ENCODE measurements around the gene TSHZ2.
"Not testable (repeated sequence)": the region's sequence is repeated elsewhere in the genome, so short reads cannot be mapped to it uniquely, and the experiment has no call there.

Gene TSHZ2

DNA sequence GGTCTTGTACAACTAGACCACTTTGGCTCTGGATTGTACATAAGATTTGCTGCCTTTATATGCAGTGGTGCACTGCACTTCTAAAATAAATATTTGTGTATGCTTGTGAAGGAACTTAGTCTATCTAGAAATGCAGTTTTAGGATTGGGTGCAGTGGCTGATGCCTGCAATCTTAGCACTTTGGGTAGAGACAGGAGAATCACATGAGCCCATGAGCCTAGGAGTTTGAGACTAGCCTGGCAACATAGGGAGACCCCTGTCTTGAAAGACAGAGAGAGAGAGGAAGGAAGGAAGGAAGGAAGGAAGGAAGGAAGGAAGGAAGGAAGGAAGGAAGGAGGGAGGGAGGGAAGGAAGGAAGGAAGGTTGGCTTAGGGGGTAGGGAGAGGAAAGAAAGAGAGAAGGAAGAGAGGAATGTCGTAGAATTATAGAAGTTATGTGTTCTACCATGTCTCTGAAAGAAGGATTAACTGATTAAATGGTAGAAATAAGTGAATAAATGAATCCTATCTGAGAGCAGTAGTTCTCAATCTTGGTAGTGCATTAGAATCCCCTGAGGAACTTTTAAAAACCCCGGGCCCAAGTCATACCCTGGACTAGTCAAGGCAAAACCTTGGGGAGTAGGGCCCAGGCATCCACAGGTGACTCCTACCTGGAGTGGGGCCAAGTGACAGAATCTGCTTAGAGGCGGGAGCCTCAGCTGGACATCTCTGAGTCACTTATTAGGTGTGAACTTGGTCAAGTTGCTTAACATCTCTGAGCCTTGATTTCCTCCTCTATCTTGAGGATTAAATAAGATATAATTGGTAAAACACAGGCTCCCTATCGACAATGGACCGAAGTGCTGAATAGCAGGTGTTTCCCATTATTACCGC is 491.2 kb downstream of the TSHZ2 start:
- DNase-seq (ENCODE audit: low spot score) = no peak

DNA sequence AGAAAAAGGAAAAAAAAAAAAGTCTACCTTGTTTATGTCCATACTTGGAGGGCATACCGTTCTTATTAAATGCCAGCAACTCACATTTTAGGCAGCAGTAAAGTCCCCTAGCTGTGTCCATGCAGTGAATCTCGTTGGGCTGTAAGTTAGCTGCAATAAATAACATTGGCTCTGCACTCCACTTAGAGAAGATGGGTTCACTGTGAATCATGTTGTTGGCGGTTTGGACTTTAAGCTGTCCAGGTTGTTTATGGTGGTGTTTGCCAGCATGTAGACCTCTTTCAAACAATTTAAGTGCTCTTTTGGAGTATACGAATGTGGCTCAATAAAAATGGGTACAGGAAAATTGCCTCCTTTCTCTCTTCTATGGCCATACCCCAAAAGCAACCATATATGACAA is 494.1 kb downstream of the TSHZ2 start:
- DNase-seq (ENCODE audit: low spot score) = no peak

DNA sequence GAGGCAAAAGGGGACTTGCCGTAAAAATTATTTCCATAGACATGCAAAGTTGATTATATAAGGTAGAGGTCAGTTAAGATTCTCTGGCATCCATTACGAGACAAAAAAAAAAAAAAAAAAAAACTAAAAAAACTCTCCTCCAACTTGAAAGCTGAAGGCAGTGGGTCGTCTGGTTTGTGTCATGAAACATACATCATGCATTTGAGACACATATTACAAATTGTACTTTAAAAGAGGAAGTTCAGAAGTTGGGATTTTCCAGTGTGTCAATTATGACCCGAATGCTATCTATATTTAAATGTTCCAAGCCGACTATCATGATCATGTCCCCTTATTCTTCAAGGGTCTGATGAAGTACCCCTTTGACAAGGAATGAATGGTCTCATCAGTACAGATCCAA is 496.4 kb downstream of the TSHZ2 start:
- no peak for DNase-seq (ENCODE audit: low spot score)

DNA sequence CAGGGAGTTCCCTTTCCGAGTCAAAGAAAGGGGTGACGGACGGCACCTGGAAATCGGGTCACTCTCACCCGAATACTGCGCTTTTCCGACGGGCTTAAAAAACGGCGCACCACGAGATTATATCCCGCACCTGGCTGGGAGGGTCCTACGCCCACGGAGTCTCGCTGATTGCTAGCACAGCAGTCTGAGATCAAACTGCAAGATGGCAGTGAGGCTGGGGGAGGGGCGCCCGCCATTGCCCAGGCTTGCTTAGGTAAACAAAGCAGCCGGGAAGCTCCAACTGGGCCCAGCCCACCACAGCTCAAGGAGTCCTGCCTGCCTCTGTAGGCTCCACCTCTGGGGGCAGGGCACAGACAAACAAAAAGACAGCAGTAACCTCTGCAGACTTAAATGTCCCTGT is 500.7 kb downstream of the TSHZ2 start:
- not testable (repeated sequence) for DNase-seq (ENCODE audit: low spot score)

DNA sequence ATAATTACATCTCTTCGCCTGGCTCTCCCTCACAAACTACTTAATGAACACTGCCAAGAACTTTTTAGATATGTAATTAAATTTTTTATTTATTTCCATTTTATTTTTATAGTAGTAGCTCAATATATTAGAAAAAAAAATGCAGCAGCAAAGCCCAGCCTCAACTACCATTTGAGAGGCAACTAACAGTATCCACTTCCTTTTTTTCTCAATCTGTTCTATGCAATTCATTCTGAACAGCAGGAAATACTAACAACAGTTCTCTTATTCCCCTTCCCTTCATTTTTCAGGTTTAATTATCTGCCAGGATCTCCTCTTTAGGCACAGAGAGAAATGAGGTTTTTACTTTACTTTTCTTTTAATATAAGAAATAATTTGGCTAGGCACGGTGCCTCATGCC is 508.8 kb downstream of the TSHZ2 start:
- no peak for DNase-seq (ENCODE audit: low spot score)

DNA sequence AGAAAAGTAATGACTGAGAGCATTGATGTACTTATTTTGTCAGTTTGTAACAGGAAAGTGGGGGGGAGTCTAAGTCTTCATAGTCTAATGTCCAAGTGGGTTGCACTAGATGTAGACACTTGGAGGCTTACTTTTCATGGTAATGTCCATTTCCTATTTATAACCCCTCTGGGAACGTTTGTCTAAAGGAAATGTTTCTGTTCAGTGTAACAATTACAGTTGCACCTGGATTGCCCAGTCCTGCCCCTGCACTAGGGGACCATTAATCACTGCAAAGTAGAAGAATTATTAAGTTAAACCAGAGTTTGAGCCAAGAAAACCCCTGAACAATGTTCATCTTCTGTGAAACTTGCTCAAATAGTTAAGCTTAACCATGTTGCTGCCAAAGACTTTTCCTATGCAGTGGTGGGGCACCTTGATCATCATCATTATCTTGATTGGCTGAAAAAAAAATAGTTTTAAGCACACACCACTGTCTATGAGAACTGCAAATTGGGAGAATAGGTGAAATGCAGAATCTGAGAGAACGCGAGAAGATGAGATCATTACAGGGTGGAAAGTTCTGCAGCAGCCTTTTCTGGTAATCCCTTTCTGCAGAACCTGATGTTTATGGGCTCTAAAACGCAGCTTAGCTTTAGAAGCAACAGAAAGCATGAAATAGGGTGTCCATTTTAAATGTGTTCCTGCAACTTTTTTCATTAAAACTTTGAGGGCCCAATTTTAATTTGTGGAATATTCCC is 515.5 kb downstream of the TSHZ2 start:
- no peak for DNase-seq (ENCODE audit: low spot score)

DNA sequence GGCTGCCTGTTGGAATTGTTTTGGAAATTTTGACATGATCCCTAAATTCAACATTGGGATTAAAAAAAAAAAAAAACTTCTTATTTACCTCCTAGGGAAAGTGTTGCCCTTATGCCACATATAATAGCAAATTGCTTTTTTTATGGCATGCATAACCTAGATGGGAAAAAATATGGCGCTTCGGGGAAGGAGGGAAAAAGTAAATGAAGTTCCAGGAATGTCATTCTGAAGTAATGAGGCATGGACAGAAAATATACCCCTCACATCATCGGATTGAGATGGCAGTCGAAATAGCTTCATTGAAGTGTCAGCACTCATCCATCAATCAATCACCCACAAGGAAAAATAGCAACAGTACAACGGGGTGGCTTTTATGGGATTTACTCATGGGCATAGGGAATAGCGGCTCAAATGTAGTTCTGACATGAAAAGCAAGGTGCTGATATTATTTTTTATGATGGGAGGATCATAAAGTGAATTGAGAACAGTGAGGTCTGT is 516.7 kb downstream of the TSHZ2 start:
- DNase-seq (ENCODE audit: low spot score) = no peak

DNA sequence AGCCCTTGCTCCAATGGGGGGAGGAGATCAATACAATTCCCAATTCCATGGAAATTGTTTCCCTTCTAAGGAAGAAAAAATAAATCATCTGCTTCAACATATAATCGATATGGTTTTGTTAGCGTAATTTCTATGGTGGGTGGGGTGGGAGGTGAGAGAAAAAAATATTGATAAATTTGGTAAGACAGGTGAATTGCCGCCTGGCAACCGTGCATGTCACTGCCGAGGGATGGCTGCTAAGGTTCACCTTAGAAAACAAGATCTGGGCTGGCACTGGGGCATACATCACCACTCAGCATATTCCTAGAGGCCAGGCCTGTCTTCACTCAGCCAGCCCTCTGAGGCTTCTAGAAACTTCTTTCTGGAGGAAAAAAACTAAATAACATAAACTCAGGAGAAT is 517.4 kb downstream of the TSHZ2 start:
- no peak for DNase-seq (ENCODE audit: low spot score)

DNA sequence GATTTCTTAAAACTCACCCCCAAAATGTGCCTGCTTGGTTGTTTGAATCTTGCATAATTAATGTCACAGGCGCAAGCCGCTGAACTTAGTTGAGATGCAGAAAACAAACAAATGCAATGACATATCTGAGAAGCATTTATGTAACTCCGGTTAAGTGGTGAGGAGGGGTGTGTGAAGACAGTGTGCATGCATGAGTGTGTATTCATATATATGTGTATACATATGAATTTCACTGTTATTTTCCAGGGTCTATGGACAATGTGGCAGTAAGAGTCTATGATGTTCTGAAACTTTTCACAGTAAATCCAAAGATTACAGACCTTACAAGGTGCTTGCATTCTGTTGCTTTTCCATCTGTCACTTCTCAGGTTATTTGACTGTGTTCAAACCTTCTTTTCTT is 518.5 kb downstream of the TSHZ2 start:
- DNase-seq (ENCODE audit: low spot score) = no peak

DNA sequence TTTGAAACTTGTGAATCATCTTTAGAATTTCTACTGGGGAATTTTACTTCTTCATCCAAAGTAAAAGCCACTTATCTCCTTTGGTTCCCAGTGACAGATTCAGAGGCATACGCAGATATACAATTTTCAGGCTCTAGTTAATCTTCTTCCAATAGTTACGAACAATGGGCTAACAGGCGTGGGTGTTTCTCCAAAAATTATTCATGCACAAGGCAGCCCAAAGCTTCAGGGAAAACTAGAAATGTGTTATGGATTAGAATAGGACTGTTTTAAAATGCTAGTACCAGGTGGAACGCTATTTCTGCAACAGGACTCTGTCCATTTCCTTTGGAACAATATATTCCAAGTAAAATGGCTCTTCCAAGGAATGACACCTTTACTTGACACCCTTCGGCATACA is 519.3 kb downstream of the TSHZ2 start:
- DNase-seq (ENCODE audit: low spot score) = no peak

DNA sequence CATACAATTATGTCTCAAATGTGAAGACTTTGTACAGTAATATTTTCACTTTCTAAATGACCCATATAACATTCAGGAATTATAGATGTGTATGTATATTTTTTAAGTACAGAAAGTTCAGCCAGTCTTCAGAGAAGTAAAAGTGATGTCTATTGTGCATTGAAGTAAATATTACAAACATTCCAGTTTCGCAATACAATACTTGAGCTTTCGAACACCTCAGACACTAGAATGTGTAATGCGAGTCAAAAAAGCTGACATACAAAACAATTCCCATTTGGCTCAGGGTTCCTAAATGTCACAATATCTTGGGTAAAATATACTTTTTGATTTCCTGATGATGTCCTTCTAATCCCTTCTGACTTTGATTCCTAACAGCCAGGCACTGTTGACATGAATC is 520.1 kb downstream of the TSHZ2 start:
- no peak for DNase-seq (ENCODE audit: low spot score)

DNA sequence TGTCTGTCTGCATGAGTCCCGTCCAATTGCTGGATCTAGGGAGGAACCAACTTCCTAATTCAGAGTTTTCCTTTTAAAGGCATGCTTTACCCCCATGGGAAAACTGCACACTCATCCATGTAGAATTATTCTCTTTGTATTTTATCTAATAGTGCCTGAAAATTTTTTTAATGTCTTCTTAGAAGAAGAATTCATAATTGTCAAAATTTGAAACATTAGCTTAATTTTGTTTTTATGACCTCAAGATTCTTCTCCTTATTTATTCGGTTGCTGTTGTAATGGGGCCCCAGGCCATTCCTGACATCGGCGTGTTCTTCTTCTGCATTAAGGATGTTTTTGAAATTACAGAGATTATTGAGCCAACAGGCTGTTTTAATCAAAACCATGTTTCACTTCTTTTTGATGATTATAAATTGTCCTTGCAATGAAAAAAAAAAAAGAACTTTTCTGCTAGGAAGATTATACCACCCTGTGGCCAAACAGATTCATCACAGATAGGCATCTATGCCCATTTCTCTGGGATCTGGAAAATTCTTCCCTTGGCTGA is 521.2 kb downstream of the TSHZ2 start:
- DNase-seq (ENCODE audit: low spot score) = no peak

DNA sequence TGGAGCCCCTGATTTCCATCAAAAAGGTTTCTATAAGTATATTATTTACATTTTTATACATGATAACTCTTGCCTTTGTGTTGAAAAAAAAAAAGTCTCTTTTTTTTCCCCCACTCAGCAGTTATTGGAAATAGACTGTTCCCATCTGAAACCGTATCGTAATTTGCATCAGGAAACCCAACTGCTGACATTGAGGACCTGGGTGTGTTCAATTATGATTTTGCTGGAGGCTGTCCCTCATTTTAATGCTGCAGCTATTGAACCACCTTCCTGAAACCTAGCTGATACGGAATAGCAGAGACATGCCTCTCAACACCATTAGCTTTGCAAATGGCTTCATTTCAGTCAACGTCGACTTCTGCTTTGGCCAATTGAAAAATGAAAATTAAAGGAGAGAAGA is 522.6 kb downstream of the TSHZ2 start:
- DNase-seq (ENCODE audit: low spot score) = no peak

DNA sequence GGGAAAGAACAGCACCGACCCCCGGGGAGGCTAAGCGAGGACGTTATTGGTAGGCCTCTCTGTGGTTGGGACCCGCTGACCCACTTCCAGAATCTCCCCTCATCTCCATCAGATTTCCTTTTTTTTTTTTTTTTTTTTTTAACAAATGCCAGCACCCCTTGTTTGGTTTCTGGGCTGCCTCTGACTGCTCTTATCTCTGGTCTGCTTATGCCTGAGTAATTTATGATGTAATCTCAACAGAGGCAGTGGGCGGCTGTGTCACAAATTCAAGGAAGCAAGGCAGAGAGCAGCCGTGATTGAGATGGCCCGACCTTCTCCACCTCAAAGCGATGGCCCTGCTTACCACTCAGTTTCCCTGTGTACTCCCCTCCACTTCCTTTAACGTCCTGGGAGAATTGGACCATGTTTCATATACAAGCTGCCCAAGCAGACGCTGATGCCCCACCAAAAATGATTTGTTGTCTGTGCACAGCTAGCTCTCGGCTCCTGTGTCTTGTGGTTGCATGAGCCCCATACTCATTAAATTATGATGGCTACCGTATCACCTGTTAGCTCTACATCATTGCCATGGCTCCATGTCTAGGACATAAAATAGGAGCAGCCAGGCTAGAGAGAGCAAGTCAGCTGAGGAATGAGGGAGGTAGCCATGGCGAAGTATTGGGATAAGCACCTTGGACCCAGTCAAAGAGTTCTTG is 523.4 kb downstream of the TSHZ2 start:
- no peak for DNase-seq (ENCODE audit: low spot score)

DNA sequence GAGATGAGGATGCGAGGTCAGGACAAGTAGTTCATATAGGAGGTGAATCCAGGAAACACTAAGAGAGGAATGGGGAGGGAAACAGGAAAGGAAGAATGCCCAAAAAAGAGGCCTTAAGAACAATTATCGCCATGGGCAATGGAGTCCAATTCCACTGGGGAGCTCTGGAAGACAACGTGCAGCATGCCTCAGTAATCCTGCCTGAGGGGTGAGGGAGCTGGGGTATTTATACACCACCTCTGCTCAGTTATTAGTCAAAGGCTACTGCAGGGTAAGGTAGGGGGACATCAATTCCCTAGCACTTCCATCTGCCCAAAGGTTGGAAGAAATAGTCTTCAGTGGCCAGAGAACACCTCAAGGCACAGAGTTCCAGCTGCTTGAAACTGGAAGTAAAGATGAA is 525.1 kb downstream of the TSHZ2 start:
- DNase-seq (ENCODE audit: low spot score) = no peak

DNA sequence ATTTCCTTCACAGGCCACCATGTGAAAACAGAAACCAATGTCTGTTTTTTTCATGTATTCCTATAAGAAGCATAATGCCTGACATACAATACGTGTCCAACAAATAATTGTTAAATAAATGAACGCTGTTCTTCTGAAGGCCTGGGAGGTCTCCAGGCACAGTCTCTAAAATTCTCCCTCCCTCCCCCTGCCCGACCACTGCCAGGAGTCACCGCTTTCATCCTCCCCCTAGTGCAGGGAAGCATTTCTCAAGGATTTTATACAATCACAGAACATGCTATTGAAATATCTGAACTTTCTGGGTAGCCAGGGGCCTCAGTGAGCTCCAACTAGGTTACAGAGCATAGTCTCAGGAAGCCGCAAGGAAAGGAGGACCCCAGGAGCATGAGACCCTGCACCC is 526.2 kb downstream of the TSHZ2 start:
- no peak for DNase-seq (ENCODE audit: low spot score)

DNA sequence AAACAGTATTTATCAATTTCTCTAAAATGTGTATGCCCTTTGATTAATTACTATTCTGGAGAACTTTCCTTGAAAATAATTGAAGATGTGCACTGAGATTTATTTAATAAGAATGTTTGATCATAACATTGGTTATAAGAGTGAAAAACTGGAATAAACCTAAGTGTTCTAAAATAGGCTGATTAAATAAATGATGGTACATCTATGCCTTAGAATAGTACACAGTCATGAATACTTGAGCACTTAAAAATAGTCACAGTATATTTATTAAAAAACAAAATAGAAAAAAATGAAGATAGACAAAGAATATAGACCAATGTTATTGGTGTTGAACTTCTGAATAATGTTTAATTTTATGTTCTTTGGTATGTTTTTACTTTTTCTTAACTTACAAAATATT is 528.5 kb downstream of the TSHZ2 start:
- DNase-seq (ENCODE audit: low spot score) = no peak

DNA sequence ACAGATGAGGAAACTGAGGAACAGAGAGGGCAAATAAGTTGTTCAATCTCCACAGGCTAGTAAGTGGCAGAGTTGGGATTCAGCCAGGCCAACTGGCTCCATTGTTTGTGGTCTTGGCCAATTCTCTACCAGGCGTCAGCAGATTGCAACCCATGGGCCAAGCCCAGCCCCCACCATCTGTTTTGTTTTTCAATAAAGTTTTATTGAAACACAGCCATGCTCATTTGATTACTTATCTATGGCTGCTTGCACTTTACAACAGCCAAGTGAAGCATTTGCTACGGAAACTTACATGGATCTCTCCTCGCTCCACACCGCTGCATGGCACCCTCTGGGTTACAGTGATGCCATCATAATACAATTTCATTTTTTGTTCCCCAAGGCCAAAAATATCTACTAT is 530.7 kb downstream of the TSHZ2 start:
- no peak for DNase-seq (ENCODE audit: low spot score)

DNA sequence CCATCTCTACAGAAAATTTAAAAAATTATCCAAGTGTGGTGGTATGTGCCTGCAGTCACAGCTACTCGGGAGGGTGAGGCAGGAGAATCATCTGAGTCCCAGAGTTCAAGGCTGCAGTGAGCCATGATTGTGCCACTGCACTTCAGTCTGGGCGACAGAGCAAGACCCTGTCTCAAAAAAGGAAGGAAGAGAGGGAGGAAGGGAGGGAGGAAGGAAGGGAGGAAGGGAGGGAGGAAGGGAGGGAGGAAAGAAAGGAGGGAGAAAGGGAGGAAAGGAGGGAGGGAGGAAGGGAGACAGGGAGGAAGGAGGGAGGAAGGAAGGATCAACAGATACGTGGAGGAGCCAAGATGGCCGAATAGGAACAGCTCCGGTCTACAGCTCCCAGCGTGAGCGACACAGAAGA is 531.4 kb downstream of the TSHZ2 start:
- no peak for DNase-seq (ENCODE audit: low spot score)

DNA sequence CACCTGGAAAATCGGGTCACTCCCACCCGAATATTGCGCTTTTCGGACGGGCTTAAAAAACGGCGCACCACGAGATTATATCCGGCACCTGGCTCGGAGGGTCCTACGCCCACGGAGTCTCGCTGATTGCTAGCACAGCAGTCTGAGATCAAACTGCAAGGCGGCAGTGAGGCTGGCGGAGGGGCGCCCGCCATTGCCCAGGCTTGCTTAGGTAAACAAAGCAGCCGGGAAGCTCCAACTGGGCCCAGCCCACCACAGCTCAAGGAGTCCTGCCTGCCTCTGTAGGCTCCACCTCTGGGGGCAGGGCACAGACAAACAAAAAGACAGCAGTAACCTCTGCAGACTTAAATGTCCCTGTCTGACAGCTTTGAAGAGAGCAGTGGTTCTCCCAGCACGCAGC is 531.9 kb downstream of the TSHZ2 start:
- not testable (repeated sequence) for DNase-seq (ENCODE audit: low spot score)

DNA sequence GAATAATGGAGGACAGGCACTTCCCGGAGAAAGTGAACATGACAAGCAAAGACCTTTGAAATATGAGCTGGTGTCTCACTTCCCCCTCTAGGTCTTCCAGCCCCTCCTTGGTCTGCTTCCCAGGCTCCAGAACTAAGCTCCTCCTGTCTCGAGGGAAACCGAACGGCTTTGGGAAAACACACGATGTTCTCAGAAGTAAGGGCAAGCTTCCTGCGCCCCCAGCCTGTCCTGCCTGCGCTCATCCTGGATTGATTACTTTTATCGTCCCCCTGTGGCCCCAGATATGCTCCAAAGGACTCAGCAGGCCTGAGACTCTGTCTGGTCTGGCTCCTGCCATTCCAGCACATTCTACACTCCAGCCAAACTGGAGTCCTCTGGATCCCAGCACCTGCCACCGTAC is 538.1 kb downstream of the TSHZ2 start:
- DNase-seq (ENCODE audit: low spot score) = no peak

DNA sequence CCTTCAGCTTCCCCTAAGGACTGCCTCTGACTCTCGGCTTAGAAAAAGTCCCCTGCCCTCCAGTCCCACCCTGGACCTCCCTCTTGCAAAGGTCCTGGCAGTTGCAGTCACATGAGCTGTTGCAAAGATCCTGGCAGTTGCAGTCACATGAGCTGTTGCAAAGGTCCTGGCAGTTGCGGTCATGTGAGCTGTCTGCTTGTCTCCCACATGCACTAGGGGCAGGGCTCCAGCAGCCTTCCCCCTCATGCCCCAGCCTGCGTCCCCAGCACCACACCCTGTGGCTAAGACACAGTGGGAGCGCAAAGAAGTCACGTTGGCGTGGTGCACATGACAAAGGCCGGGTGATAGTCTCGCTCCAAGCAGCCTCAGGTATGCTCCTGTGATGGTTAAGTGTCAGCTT is 538.5 kb downstream of the TSHZ2 start:
- no peak for DNase-seq (ENCODE audit: low spot score)

DNA sequence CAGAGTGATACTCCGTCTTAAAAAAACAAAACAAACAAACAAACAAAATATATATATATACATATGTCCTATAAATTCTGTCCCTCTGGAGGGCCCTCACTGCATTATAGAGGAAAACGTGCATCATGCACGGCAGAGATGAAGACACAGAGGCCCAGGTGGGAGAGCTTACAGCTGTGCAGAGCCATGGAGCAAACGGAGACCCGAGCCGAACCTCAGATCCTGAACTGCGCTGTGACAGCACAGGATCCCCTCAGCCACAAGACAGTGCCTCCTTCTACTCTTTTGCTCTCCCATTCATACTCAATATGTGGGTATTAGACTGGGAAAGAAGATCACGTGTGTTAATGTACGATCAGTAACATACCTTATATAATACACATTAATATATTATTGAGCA is 539.9 kb downstream of the TSHZ2 start:
- no peak for DNase-seq (ENCODE audit: low spot score)

Measured in HuH-7.5 (cell line).